SU-DHL-6 (cell line): ENCODE measurements around the gene CNMD.
"Not testable (repeated sequence)": the region's sequence is repeated elsewhere in the genome, so short reads cannot be mapped to it uniquely, and the experiment has no call there.

Experiments used
- EZH2phosphoT487 ChIP-seq: fragments of 200-600 bp; sonication (generic), shearing (Covaris generic); conservative IDR thresholded peaks from 2 replicates; pipeline ENCODE4 v1.6.1; 2018; ENCODE audit warnings: mild to moderate bottlenecking, antibody characterized with exemption, low read length, moderate library complexity, mixed read lengths
- TF ChIP-seq, protein P1 (sequence below): fragments of 200-600 bp; sonication (generic); IDR thresholded peaks from one replicate; pipeline ENCODE4 v1.5.1; 2017; ENCODE audit warnings: antibody characterized with exemption, mild to moderate bottlenecking, low read length, moderate library complexity; ENCODE audit not compliant: insufficient read depth, poor library complexity, severe bottlenecking

- TF ChIP-seq, protein P1, sequence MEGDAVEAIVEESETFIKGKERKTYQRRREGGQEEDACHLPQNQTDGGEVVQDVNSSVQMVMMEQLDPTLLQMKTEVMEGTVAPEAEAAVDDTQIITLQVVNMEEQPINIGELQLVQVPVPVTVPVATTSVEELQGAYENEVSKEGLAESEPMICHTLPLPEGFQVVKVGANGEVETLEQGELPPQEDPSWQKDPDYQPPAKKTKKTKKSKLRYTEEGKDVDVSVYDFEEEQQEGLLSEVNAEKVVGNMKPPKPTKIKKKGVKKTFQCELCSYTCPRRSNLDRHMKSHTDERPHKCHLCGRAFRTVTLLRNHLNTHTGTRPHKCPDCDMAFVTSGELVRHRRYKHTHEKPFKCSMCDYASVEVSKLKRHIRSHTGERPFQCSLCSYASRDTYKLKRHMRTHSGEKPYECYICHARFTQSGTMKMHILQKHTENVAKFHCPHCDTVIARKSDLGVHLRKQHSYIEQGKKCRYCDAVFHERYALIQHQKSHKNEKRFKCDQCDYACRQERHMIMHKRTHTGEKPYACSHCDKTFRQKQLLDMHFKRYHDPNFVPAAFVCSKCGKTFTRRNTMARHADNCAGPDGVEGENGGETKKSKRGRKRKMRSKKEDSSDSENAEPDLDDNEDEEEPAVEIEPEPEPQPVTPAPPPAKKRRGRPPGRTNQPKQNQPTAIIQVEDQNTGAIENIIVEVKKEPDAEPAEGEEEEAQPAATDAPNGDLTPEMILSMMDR = not testable (repeated sequence)
- not testable (repeated sequence) for TF ChIP-seq EZH2phosphoT487
Observed at GRCh38 chr13:52708266-52708665, 31.4 kb downstream of the CNMD start.
